GM12878 (cell line): Measurements from ENCODE around the gene GRIN3A. TPM values are rescaled to one million over a fixed set of nuclear protein-coding genes. Genes with fewer than 3 reads are reported as not detected.

Source experiments
- ATAC-seq: fragments of 200-7000 bp; cut with Tn5 transposase; 3 replicates; pipeline ENCODE4 v1.9.1; 2020; ENCODE audit warnings: mild to moderate bottlenecking, moderate library complexity
- BruUV-seq: library from RNA; stranded (reverse); fragments of 400-500 nt; replicated peaks from 2 replicates; lab custom pipeline; 2021; lab: Mats Ljungman, UMichigan
- CTCF ChIA-PET: fragments of 300-600 bp; sonication (Branson Sonifier 250); formaldehyde crosslinking; extraction: SDS; loops from one replicate; lab custom pipeline; 2021; ENCODE audit warnings: inconsistent platforms; lab: Yijun Ruan, JAX
- POLR2A ChIA-PET: fragments of 350-600 bp; formaldehyde crosslinking; extraction: SDS; loops from one replicate; lab custom pipeline; 2021; ENCODE audit warnings: inconsistent platforms; lab: Charles Lee
- RAD21 ChIA-PET: fragments of 300-600 bp; sonication (Branson Sonifier 250); formaldehyde crosslinking; loops from one replicate; lab custom pipeline; 2023; ENCODE audit warnings: antibody characterized with exemption; ENCODE audit not compliant: unreplicated experiment; lab: Charles Lee
- SMC1A ChIA-PET: fragments of 300-600 bp; sonication (Branson Sonifier 250); formaldehyde crosslinking; loops from one replicate; lab custom pipeline; 2023; ENCODE audit not compliant: unreplicated experiment, uncharacterized antibody; lab: Charles Lee
- DNase-seq: peaks from one replicate; pipeline ENCODE4 v3.0.0-alpha.2; 2011; ENCODE audit warnings: low read depth, low spot score
- FAIRE-seq: peaks from 3 replicates; lab custom pipeline; 2011; peaks lifted over from hg19 to GRCh38; lab: Jason Lieb, UNC
- H2AFZ ChIP-seq: 2 replicates; pipeline ENCODE4 v1.6.0; 2011; ENCODE audit warnings: low read depth, low read length, control low read depth; ENCODE audit not compliant: control insufficient read depth
- H3K27ac ChIP-seq: 2 replicates; pipeline ENCODE4 v1.5.1; 2011; ENCODE audit warnings: control low read depth; ENCODE audit not compliant: control insufficient read depth, insufficient read depth
- H3K27me3 ChIP-seq, 2 experiments: replicated peaks in 1 of 2; 2 replicates each; pipeline versions ENCODE4 v1.6.0 to v1.6.1; 2011; ENCODE audit warnings: low read length in 1 of 2; ENCODE audit not compliant: control insufficient read depth in 2 of 2, insufficient read depth in 2 of 2
- H3K36me3 ChIP-seq, 2 experiments: 2 replicates each; pipeline ENCODE4 v1.5.1; 2011; ENCODE audit warnings: low read length in 1 of 2; ENCODE audit not compliant: control insufficient read depth in 2 of 2, insufficient read depth in 2 of 2
- H3K4me1 ChIP-seq: 2 replicates; pipeline ENCODE4 v1.6.1; 2011; ENCODE audit warnings: mild to moderate bottlenecking, low read length, moderate library complexity, mixed read lengths; ENCODE audit not compliant: control insufficient read depth, insufficient read depth
- H3K4me2 ChIP-seq: 2 replicates; pipeline ENCODE4 v1.6.0; 2011; ENCODE audit warnings: control low read depth; ENCODE audit not compliant: control insufficient read depth, insufficient read depth
- H3K4me3 ChIP-seq: fragments of 200-600 bp; sonication (generic); 2 replicates; pipeline ENCODE4 v1.5.1; 2016
- H3K79me2 ChIP-seq: 2 replicates; pipeline ENCODE4 v1.6.0; 2011; ENCODE audit warnings: low read length; ENCODE audit not compliant: control insufficient read depth, insufficient read depth
- H3K9ac ChIP-seq: 2 replicates; pipeline ENCODE4 v1.8.0; 2011; ENCODE audit warnings: low read length, control low read depth, mixed read lengths; ENCODE audit not compliant: control insufficient read depth, insufficient read depth
- H3K9me3 ChIP-seq: replicated peaks from 3 replicates; pipeline ENCODE4 v1.5.1; 2011; ENCODE audit warnings: mild to moderate bottlenecking, low read length; ENCODE audit not compliant: control insufficient read depth, insufficient read depth
- H4K20me1 ChIP-seq: 2 replicates; pipeline ENCODE4 v1.6.0; 2011; ENCODE audit not compliant: control insufficient read depth, insufficient read depth
- CHD4 ChIP-seq: fragments of 200-600 bp; sonication (generic); IDR thresholded peaks from 2 replicates; pipeline ENCODE4 v1.6.1; 2016; ENCODE audit warnings: mild to moderate bottlenecking
- ELK1 ChIP-seq: IDR thresholded peaks from 2 replicates; pipeline ENCODE4 v1.6.1; 2012; ENCODE audit warnings: low read depth, low read length, improper control_type of control experiment
- FOS ChIP-seq: IDR thresholded peaks from 3 replicates; pipeline ENCODE4 v1.6.1; 2011; ENCODE audit warnings: borderline replicate concordance; ENCODE audit not compliant: insufficient read length; ENCODE audit errors: extremely low read depth
- KDM1A ChIP-seq: fragments of 200-600 bp; sonication (generic); IDR thresholded peaks from 2 replicates; pipeline ENCODE4 v1.6.1; 2016; ENCODE audit warnings: borderline replicate concordance
- MYC ChIP-seq: IDR thresholded peaks from 2 replicates; pipeline ENCODE4 v1.6.1; 2011; ENCODE audit warnings: mild to moderate bottlenecking, low read length, moderate library complexity, inconsistent platforms; ENCODE audit not compliant: insufficient read depth, insufficient replicate concordance, insufficient read length, severe bottlenecking
- NR2C2 ChIP-seq: IDR thresholded peaks from 2 replicates; pipeline ENCODE4 v1.6.1; 2011; ENCODE audit warnings: borderline replicate concordance, low read depth; ENCODE audit not compliant: control insufficient read depth, insufficient read length
- NR2F1 ChIP-seq: fragments of 450-650 bp; conservative IDR thresholded peaks from 2 replicates; pipeline ENCODE4 v1.6.1; 2017; ENCODE audit warnings: mild to moderate bottlenecking
- PML ChIP-seq: IDR thresholded peaks from 2 replicates; pipeline ENCODE4 v1.6.1; 2012; ENCODE audit warnings: low read length, inconsistent platforms
- RFX5 ChIP-seq: IDR thresholded peaks from 2 replicates; pipeline ENCODE4 v1.6.1; 2011; ENCODE audit warnings: low read depth, low read length, improper control_type of control experiment
- RUNX3 ChIP-seq: IDR thresholded peaks from 2 replicates; pipeline ENCODE4 v1.6.1; 2012; ENCODE audit warnings: low read length, inconsistent platforms
- SKIL ChIP-seq: fragments of 450-650 bp; IDR thresholded peaks from 2 replicates; pipeline ENCODE4 v1.6.1; 2017; ENCODE audit warnings: mild to moderate bottlenecking, low read depth, inconsistent platforms; ENCODE audit not compliant: poor library complexity, severe bottlenecking
- SMAD1 ChIP-seq: fragments of 450-650 bp; IDR thresholded peaks from 2 replicates; pipeline ENCODE4 v1.6.1; 2018; ENCODE audit warnings: mild to moderate bottlenecking, low read depth; ENCODE audit not compliant: partially characterized antibody
- ZBTB33 ChIP-seq: fragments of 450-650 bp; IDR thresholded peaks from 2 replicates; pipeline ENCODE4 v1.6.1; 2017; ENCODE audit warnings: mild to moderate bottlenecking
- ZBTB4 ChIP-seq: fragments of 450-650 bp; formaldehyde crosslinking; IDR thresholded peaks from 2 replicates; pipeline ENCODE4 v1.4.0; 2022; ENCODE audit warnings: mild to moderate bottlenecking, moderate library complexity
- WGBS: methylation state at CpG from one replicate; pipeline ENCODE4 v1.1.6; 2016; ENCODE audit warnings: low lambda C conversion rate; ENCODE audit not compliant: insufficient replicate concordance, insufficient coverage; ENCODE audit errors: missing lambda C conversion rate; 5-methylcytosine and 5-hydroxymethylcytosine counted together
- in situ Hi-C: fragments of 300-500 bp; cut with MboI; formaldehyde crosslinking; loops from 9 replicates; pipeline ENCODE4 v1.14.3; 2018; ENCODE audit warnings: mixed read lengths
- intact Hi-C: fragments of 100-400 bp; cut with micrococcal nuclease; formaldehyde crosslinking; loops from one replicate; pipeline ENCODE4 v1.14.2; 2022; ENCODE audit not compliant: unreplicated experiment
- polyA plus RNA-seq, 11 experiments: library from polyadenylated mRNA; depleted of rRNA in 4 of 11; unstranded in 6 of 11; stranded (reverse) in 5 of 11; fragments of >200 nt; fragmentation: Nextera tagmentation in 4 of 11; fragmentation: Illumina TruSeq in 1 of 11; extraction: Ambion mirVana in 4 of 11; extraction: Trizol in 1 of 11; gene quantifications; 1 replicate in 1 of 11; 2 replicates in 10 of 11; pipeline versions ENCODE4 v1.2.1 to v1.2.3, GENCODE V29; 2011 to 2016; ENCODE audit warnings: inconsistent platforms in 2 of 11, missing spikeins in 2 of 11, low read depth in 1 of 11
- total RNA-seq, 4 experiments: library from RNA; depleted of rRNA in 3 of 4; stranded (reverse); fragments of >200 nt in 3 of 4; fragmentation: Illumina TruSeq in 1 of 4; extraction: Trizol in 1 of 4; gene quantifications; 2 replicates each; pipeline versions ENCODE4 v1.2.1 to v1.2.3, GENCODE V29; 2013 to 2021

GRIN3A gene
- total and polyA plus RNA-seq, 10 of the 15 experiments (the other 5 are each of a cell fraction or from before 2014, with no cell fraction given) = 0.03 to 0.05 (median 0.04) TPM; not detected in 7

GRCh38 chr9:101528015-101528414, 210.4 kb downstream of the GRIN3A start (continued):
- TF ChIP-seq ELK1 (no peak), KDM1A (no peak), NR2C2 (no peak), SMAD1 (no peak), RUNX3 (no peak), PML (no peak), FOS (no peak), NR2F1 (no peak), MYC (no peak)

- no peak overlapping the region for H3K9ac ChIP-seq
- RAD21 ChIA-PET = no interaction called here
- no peak overlapping the region for H2AFZ ChIP-seq
- BruUV-seq = no TSS peak
- no peak overlapping the region for H3K4me2 ChIP-seq
- 21% methylated on average over 6 of the region's 6 CpGs for WGBS
- H3K4me1 ChIP-seq = no peaks in the 10 kb centered on the region
- no peak overlapping the region for H3K4me3 ChIP-seq
- H3K36me3 ChIP-seq = no peaks in the 10 kb centered on the region
- H3K79me2 ChIP-seq = no peaks in the 10 kb centered on the region
- no peaks in the 10 kb centered on the region for H3K27me3 ChIP-seq
- FAIRE-seq (no peak), ATAC-seq (no peak), DNase-seq (no peak)
- POLR2A ChIA-PET = no interaction called here
- in situ Hi-C loops (no loop called here), intact Hi-C loops (no loop called here)
- CTCF ChIA-PET = interaction anchor here (1.3 to 16.7 kb wide), 4 partner anchors 14 to 81 kb away, joined by 3 to 228 read pairs (median 4); no protein-coding TSS in a partner anchor
- H4K20me1 ChIP-seq = no peaks in the 10 kb centered on the region
- SMC1A ChIA-PET = interaction anchor here (0.8 to 0.9 kb wide), 2 partner anchors 67 to 215 kb away, joined by 3 read pairs; no protein-coding TSS in a partner anchor
- no peak for TF ChIP-seq SKIL
- TF ChIP-seq RFX5 = no peak
- TF ChIP-seq ZBTB4 (CRISPR knock-in tag) = no peak
- no peak for TF ChIP-seq ZBTB33
- no peak for TF ChIP-seq CHD4
- no peak overlapping the region for H3K27ac ChIP-seq
- no peaks in the 10 kb centered on the region for H3K9me3 ChIP-seq
These were observed 211.4 kb downstream of the GRIN3A start for GRCh38 chr9:101527066-101527465.
